ENCODE results near the gene LZTR1.
"Not testable (repeated sequence)": the region's sequence is repeated elsewhere in the genome, so short reads cannot be mapped to it uniquely, and the experiment has no call there.

The LZTR1 gene

DNA sequence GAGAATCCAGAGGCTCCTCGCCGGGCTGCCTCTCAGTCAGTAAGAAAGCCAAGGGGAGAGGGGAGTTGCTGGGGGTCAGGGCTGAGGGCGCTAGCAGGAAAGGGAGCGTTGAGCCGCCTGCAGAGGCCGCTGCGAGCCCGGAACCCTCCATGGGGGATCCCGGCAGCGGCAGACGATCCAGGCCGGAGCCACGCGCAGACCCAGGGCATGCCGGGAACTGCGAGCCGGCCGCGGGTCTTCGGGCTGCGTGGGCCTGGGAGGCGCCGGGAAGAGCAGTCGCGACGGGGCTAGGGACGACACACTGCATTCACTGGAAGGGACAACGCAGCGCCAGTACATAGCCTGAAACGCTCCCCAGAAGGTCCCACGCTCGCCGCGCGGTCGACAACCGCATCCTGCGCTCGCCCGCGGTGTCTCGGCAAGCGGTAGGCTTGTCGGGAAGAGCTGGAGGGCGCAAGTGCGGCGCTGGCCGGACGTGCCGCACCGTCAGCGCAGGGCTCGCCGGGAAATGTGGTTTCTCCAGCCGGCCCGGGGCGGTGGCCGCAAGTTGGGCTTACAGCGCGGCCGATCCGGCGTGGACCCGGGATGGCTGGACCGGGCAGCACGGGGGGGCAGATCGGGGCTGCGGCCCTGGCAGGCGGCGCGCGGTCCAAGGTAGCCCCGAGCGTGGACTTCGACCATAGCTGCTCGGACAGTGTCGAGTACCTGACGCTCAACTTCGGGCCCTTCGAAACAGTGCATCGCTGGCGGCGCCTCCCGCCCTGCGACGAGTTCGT lies at the start of gene LZTR1:
TSS of gene LZTR1 (plus strand) at position 511 of the 776 bp plus-strand sequence. CDS start at position 586, 75 bp downstream.
- DNase-seq = peak; percentile 82

- DNase-seq = no peak
These were observed 48.2 kb upstream of the LZTR1 start for GRCh38 chr22:20933910-20934309.

- DNase-seq = not testable (repeated sequence)
These were observed 47.0 kb upstream of the LZTR1 start for GRCh38 chr22:20935049-20935448.

- not testable (repeated sequence) for DNase-seq
These were observed 46.1 kb upstream of the LZTR1 start for GRCh38 chr22:20935780-20936539.

DNA sequence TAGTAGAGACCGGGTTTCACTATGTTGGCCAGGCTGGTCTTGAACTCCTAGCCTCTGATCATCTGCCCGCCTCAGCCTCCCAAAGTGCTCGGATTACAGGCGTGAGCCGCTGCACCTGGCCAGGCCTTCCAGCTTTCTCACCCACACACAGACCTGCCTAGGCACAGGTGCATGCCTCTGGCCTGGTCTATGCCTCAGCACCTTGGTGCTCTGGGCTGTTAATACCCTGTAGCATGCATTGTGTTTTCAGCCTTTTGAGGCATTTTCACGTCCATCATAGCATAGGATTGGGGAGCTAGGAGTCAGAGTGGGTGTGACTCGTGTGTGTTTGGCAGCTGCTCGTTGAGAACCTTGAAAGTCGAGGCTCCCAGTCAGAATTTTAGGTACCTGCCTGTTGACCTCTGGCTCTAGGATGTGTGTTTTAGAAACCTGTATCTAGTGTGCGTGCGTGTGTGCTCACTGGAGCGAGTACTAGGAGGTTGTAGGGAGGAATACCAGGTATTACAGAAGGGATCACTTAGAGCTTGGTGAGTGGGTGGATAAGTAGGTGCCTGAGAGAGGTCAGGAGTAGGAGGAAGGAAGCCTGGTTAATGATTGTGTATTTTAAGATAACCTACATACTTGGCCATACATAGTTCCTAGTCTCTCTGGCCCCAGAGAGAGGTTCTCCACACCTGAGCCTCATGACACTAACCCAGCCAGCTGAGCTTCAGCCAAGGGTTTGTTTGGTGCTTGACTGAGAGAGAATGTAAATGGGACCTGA lies 44.9 kb upstream of the LZTR1 start:
- DNase-seq = no peak

GRCh38 chr22:20937794-20938671 lies 44.1 kb upstream of the LZTR1 start:
- no peak for DNase-seq

- not testable (repeated sequence) for DNase-seq
These were observed 42.5 kb upstream of the LZTR1 start for GRCh38 chr22:20939457-20940185.

- no peak for DNase-seq
These were observed 41.9 kb upstream of the LZTR1 start for GRCh38 chr22:20940186-20940651.

- no peak for DNase-seq
These were observed 41.2 kb upstream of the LZTR1 start for GRCh38 chr22:20940904-20941385.

DNA sequence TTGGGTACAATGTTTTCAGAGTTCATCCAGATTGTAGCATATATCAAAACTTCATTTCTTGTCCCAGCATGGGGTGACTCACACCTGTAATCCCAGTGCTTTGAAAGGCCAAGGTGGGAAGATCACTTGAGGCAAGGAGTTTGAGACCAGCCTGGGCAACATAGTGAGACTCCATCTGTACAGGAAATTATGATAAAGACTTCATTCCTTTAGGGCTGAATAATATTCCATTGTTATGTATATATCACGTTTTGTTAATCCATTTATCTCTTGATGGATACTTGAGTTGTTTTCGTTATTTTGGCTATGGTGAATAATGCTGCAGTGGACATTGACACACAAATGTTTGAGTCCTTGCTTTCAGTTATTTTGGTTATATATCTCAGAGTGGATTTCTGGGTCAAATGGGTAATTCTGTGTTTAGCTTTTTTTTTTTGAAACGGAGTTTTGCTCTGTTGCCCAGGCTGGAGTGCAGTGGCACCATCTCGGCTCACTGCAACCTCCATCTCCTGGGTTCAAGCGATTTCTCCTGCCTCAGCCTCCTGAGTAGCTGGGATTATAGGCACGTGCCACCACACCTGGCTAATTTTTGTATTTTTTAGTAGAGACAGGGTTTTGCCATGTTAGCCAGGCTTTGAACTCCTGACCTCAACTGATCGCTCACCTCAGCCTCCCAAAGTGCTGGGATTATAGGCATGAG lies 39.7 kb upstream of the LZTR1 start:
- not testable (repeated sequence) for DNase-seq

- DNase-seq = no peak
These were observed 38.8 kb upstream of the LZTR1 start for GRCh38 chr22:20943104-20943933.

GRCh38 chr22:20944042-20944441 lies 38.1 kb upstream of the LZTR1 start:
- no peak for DNase-seq

- no peak for DNase-seq
These were observed 36.5 kb upstream of the LZTR1 start for GRCh38 chr22:20945578-20945934.

- DNase-seq = no peak
These were observed 35.8 kb upstream of the LZTR1 start for GRCh38 chr22:20946080-20946986.

DNA sequence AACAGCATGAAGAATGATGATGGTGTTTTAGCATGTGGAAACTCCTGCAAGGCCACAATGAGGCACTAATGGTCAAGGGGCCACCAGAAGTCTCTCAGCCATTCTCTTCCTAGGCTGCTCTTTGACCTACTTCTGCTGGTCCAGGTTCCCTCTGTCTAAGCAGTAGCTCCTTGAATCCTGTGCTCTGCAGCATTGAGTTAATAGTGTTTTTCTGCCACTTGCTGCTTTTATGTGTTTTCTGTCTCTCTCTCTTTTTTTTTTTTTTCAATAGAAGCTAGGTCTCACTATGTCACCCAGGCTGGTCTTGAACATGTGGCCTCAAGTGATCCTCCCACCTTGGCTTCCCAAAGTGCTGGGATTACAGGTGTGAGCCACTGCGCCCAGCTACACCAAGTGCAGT lies 35.1 kb upstream of the LZTR1 start:
- DNase-seq = no peak

- no peak for DNase-seq
These were observed 33.6 kb upstream of the LZTR1 start for GRCh38 chr22:20948450-20948849.

DNA sequence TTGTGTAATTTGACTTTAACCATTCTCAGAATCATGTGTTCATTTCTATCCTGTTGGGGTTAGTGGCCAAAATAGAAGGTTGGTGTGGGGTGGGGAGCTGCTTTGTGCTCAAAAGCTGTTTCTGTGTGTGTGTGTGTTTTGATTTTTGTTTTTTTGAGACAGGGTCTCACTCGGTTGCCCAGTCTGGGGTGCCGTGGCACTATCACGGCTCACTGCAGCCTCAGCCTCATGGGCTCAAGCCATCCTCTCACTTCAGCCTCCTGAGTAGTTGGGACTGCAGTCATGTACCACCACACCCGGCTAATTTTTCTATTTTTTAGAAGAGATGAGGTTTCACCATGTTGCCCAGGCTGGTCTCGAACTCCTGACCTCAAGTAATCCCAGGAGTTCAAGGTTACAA lies 33.1 kb upstream of the LZTR1 start:
- no peak for DNase-seq

DNA sequence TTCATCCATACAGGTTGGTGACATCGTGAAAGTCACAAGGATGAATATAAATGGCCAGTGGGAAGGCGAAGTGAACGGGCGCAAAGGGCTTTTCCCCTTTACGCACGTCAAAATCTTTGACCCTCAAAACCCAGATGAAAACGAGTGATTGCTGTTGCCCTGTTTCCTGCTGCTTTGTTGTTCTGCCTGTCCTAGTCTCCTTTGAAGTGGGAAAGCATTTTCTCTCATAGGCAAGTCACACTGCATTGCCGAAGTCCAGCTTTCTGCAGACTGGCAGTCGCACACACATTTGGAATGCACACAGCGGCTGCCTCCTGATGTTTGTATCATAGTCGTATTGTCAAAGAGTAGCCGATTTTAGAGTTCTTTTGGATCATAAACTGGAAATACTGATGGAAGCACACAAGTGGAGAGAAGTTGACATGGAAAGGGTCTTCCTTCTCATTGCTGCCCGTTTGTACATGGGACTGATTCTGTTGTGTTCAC lies 32.4 kb upstream of the LZTR1 start:
- DNase-seq = no peak
